Activated CD8-positive, alpha-beta memory T cell treated with anti-CD3 and anti-CD28 coated beads, Interleukin-2, amount 50 U/mL, for 1 hour (primary cell): Measurements from ENCODE around the gene SLC34A3.
"Not testable (repeated sequence)": the region's sequence is repeated elsewhere in the genome, so short reads cannot be mapped to it uniquely, and the experiment has no call there.

Source experiments
- DNase-seq: peaks from one replicate; pipeline ENCODE4 v3.0.0-alpha.2; 2020; ENCODE audit errors: extremely low read depth

SLC34A3 gene

GRCh38 chr9:137241490-137242268, 11.0 kb downstream of the SLC34A3 start:
- peak; percentile 20 for DNase-seq

- DNase-seq: no peak
These were observed 11.8 kb downstream of the SLC34A3 start for GRCh38 chr9:137242269-137243203.

GRCh38 chr9:137243266-137243625, 12.5 kb downstream of the SLC34A3 start:
- not testable (repeated sequence) for DNase-seq

GRCh38 chr9:137243626-137244485, 13.2 kb downstream of the SLC34A3 start:
- DNase-seq: no peak

- no peak for DNase-seq
These were observed 14.1 kb downstream of the SLC34A3 start for GRCh38 chr9:137244486-137245449.

- no peak for DNase-seq
These were observed 15.0 kb downstream of the SLC34A3 start for GRCh38 chr9:137245450-137246421.

- no peak for DNase-seq
These were observed 16.6 kb downstream of the SLC34A3 start for GRCh38 chr9:137247135-137247915.

- DNase-seq: no peak
These were observed 17.1 kb downstream of the SLC34A3 start for GRCh38 chr9:137247916-137248175.

GRCh38 chr9:137250329-137251193, 19.9 kb downstream of the SLC34A3 start:
- DNase-seq: no peak

GRCh38 chr9:137251194-137251461, 20.4 kb downstream of the SLC34A3 start, which contains the start of gene STPG3:
TSS of gene STPG3 (plus strand) at chr9:137251286. CDS start at chr9:137251287, 1 bp downstream.
- DNase-seq: no peak

- no peak for DNase-seq
These were observed 21.0 kb downstream of the SLC34A3 start for GRCh38 chr9:137251490-137252268.

GRCh38 chr9:137252555-137253506, 22.1 kb downstream of the SLC34A3 start:
- DNase-seq: no peak

GRCh38 chr9:137253717-137254623, 23.3 kb downstream of the SLC34A3 start:
- no peak for DNase-seq

GRCh38 chr9:137254624-137255447, 24.1 kb downstream of the SLC34A3 start, which contains the start of gene NELFB:
TSS of gene NELFB (plus strand) at chr9:137255327.
- peak; percentile 71 for DNase-seq
